ENCODE results near the gene DOCK4.

Gene DOCK4

GRCh38 chr7:112070674-112071256, 135.4 kb downstream of the DOCK4 start:
- no peak for DNase-seq

GRCh38 chr7:112069879-112070321, 136.3 kb downstream of the DOCK4 start:
- no peak for DNase-seq

DNA sequence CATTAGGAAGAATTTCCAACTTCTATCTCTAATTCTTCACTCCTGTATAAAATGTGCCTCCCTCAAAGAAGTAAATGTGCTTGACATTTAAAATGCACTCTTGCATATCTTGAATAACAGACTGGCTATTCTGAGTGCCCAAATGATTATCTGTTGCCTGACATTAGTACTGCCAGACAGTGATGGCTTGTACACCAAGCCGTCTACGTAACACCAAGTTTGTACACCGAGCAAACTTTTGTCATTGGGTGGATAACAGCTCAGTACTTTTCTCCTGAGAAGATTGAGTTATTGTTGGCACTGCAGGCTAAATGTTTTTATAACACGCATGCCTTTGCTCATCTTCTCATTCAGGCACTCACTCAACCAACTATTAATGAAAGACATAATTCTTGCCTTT, 137.2 kb downstream of the DOCK4 start:
- no peak for DNase-seq

GRCh38 chr7:112067632-112068540, 138.3 kb downstream of the DOCK4 start:
- no peak for DNase-seq

GRCh38 chr7:112067200-112067599, 139.0 kb downstream of the DOCK4 start:
- no peak for DNase-seq

DNA sequence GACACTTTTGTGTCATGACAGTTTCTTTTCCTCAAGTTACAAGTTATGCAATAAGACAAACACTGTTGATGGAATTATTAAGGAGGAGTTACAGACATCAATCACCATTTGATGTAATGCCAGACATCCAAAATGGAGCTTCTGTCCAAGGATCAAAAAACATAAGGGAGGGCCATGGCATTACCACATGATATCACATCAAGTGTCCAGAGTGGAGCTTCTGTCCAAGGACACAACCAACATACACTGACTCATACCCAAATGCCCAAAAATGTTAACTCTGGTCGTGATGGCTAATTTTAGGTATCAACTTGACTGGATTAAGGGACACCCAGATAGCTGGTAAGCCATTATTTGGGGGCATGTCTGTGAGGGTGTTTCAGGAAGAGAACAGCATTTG, 140.4 kb downstream of the DOCK4 start:
- DNase-seq, result no peak

GRCh38 chr7:112064627-112065385, 141.4 kb downstream of the DOCK4 start:
- no peak for DNase-seq

DNA sequence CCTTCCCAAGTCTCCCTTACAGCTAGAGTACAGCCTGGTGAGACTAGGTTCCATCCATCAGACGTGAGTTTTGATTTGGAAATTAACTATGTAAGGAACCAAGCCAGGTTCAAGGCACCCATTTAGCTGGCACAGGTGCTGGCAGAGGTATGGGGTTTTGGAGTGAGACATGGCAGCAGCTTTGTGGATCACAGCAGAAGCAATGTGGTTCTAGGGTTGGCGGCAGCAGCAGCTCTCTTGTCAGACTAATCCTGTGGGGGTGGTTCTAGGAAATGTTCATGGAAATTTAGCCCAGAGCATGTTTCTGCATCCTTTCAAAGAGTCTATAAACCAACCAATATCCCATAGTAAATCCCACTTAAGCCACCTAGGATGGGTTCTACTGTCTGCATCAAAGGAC, 142.2 kb downstream of the DOCK4 start:
- no peak for DNase-seq

GRCh38 chr7:112061051-112061450, 145.1 kb downstream of the DOCK4 start:
- DNase-seq, result no peak

GRCh38 chr7:112060625-112061024, 145.6 kb downstream of the DOCK4 start:
- no peak for DNase-seq

DNA sequence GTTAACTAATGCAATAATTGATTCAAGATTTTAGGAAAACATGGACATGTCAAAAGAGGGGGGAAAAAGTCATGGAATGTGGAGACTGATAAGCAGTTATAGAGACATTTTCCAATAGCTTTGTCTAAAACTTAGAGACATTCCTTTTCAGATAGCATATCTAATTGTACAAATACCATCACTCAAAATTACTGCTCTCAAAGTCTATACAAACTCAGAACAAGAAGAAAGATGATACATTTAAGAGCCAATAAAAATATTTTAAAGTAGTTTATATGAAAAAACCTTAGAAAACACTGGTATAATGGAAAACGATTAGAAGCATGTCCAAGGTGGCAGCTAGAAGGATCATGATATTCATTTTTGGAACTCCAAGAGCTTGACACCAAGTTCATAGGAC, 146.5 kb downstream of the DOCK4 start:
- DNase-seq, result no peak

GRCh38 chr7:112058686-112059085, 147.5 kb downstream of the DOCK4 start:
- no peak for DNase-seq

- no peak for DNase-seq
These were observed 149.8 kb downstream of the DOCK4 start for GRCh38 chr7:112056409-112056808.

DNA sequence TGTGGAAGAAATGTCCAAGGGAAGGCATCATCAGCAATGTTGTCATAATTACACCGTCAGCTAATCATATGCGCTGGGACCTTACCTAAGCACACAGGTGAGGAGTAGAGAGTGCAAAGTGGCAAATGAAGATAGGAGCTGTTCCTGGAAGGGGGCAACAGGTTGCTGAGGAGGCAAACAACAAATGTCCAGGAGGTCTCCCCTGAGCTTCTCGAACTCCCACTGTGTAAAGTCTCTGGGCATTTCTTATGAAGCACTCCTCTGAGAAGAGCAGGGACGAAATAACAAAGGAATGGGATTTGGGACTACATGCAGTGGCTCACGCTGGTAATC, 152.5 kb downstream of the DOCK4 start:
- no peak for DNase-seq

DNA sequence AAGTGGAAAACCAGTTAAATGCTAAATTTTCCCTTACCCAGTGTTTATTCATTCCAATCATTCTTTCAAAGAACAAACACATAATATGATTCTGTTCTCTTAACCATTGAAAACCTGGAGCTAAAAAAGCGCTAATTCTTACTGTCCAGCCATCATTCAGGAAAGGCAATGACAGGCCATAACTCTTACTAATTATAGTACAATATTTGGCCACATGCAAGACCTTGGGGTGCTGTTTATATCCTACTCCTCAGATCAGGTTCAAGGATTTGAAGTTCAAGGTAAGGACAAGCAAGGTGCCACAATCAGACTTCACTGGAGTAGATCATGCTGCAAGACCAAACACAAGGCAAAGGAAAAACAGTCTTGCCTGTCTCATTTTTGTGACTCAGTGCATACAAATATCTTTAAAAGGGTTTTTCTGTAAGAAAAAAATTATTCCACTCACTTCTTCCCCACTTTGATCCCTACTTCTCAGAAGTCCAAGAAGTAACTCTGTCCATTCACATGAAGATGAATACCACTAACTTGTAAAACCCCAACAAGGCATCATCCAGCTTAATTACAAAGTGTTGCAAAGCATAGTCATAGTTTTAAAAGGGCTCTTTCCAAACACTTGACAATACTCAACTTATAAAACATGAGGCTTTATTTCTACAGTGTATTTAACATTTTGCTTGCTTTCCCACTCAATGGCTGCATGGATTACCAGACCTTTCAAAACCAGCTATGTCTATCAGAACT, 153.0 kb downstream of the DOCK4 start:
- DNase-seq, result no peak

GRCh38 chr7:112052498-112052897, 153.7 kb downstream of the DOCK4 start:
- DNase-seq, result no peak

DNA sequence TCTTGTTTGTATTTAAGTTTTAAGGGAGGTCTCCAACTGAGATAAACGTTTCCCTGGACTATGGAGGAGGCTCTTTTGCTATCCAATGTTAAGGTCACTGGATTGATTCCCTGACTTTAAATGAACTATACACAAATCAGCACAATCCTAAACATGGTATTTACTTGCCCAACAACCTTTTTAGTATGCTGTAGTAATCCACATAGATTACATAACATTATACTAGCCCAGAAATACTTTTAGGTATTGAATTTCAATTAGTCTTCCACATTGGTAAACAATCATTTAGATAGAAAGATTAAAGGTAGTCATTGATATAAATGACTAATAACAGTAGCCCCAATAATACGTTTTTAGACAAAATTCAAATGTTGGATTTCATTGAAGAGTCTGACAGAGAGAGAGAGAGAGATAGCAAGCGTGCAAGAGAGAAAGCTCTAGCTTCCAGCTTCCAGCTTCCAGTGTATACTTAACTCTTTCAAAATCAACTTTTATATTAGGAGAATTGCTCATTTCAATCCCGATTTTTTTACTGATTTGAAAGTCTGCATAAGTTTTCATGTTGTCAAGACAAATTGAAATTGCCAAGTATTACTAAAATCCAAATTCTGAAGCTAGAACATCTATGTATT, 155.8 kb downstream of the DOCK4 start:
- DNase-seq, result no peak

DNA sequence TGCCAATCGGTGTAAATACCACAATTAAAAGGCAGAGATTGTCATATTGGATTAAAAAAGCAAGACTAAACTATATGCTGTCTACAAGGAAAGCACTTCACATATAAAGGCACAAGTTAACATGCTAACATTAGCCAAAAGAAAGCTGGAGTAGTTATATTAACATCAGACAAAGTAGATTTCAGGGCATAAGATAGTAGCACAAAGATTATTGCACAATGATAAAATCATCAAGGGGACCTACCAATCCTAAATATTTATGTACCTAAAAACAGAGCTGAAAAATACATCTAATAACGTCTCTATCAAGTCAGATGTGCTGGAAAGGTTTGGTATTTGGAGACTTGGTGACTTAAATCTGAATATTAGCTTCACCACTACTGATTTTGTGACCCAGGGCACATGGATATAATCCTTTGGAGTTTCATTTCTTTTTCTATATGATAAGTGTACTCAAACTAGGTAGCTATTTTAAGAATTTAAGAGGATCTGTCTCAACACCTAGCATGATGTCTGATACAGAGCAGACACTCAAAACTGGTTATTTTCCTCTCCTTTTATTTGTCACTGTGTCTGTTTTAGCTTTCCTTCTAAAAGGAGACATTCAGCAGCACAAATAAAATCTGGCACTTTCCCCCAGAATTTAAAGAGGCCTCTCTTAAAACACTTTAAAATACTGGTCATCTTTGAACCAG, 156.5 kb downstream of the DOCK4 start:
- no peak for DNase-seq

GRCh38 chr7:112047421-112047820, 158.8 kb downstream of the DOCK4 start:
- no peak for DNase-seq

GRCh38 chr7:112045222-112045621, 161.0 kb downstream of the DOCK4 start:
- DNase-seq, result no peak

- no peak for DNase-seq
These were observed 163.6 kb downstream of the DOCK4 start for GRCh38 chr7:112042631-112043030.

DNA sequence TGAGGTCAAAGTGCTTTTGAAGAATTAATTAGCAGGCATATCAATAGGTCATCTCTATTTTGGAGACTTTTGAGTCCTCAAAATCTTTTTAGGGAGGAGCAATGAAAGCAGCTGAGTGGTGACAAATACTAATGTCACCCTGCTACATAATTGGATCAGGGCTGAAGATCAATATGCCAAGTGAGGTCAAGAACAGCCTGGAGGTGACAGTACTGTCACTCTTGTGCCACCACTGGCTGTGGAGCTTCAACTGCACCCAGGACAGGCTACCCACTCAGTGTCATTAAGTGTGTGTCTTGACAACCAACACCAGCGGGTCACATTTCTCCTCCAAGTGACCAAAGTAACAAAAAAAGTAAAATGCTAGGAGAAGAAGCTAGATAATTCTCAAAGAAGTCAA, 167.8 kb downstream of the DOCK4 start:
- no peak for DNase-seq
